Measurements from ENCODE around the gene SIMC1.

- TF ChIP-seq EZH2phosphoT487 (IDR thresholded peaks at IDR 0.05; ENCODE audit: insufficient read depth, low read depth), result no peak
- no peak for TF ChIP-seq EZH2 (IDR thresholded peaks at IDR 0.05; ENCODE audit: insufficient read depth, poor library complexity, severe bottlenecking)
Measured at GRCh38 chr5:176342766-176343458, 104.7 kb downstream of the SIMC1 start.
